ENCODE measurements around the gene LCN9.

GRCh38 chr9:135693771-135694170 lies 30.7 kb downstream of the LCN9 start:
- TF ChIP-seq NBN (IDR thresholded peaks at IDR 0.05; ENCODE audit: low read depth) (no peak), KAT7 (CRISPR knock-in tag; IDR thresholded peaks at IDR 0.05; ENCODE audit: borderline replicate concordance) (no peak), BRD9 (IDR thresholded peaks at IDR 0.05; ENCODE audit: low read depth, partially characterized antibody) (no peak), POLR2AphosphoS5 (IDR thresholded peaks at IDR 0.05; ENCODE audit: control insufficient read depth, insufficient read depth, low read depth, low read length) (no peak), MAX (CRISPR knock-in tag; IDR thresholded peaks at IDR 0.05) (no peak), PBX2 (CRISPR knock-in tag; IDR thresholded peaks at IDR 0.05; ENCODE audit: low read depth) (no peak), PBX2 (tag; conservative IDR thresholded peaks at IDR 0.05; ENCODE audit: low read depth) (no peak), ZBTB17 (CRISPR knock-in tag; IDR thresholded peaks at IDR 0.05) (no peak), SRF (CRISPR knock-in tag; IDR thresholded peaks at IDR 0.05) (no peak), JUND (IDR thresholded peaks at IDR 0.05; ENCODE audit: borderline replicate concordance, low read depth, low read length) (no peak), JUND (tag; IDR thresholded peaks at IDR 0.05; ENCODE audit: borderline replicate concordance, low read depth, low read length) (no peak), REST (IDR thresholded peaks at IDR 0.05; ENCODE audit: borderline replicate concordance) (no peak), REST (CRISPR knock-in tag; IDR thresholded peaks at IDR 0.05; ENCODE audit: low read depth) (no peak), ZNF449 (CRISPR knock-in tag; IDR thresholded peaks at IDR 0.05) (no peak), POLR2A (conservative IDR thresholded peaks at IDR 0.05) (no peak)

Data from K562 (cell line).